Thoracic aorta (tissue), 2 donors: ENCODE measurements around the gene CRTC1. TPM values are rescaled to one million over a fixed set of nuclear protein-coding genes. Genes with fewer than 3 reads are reported as not detected.

Experiments
- ATAC-seq: fragments of 150-250 bp; one replicate; pipeline ENCODE4 v1.8.0; 2017; ENCODE audit warnings: low read depth; ENCODE audit not compliant: insufficient number of reproducible peaks, low FRiP score
- DNase-seq: peaks from one replicate; pipeline ENCODE4 v3.0.0-alpha.2; 2020; ENCODE audit warnings: low spot score
- H3K27ac ChIP-seq, 2 donors: fragments of 200-600 bp; sonication (generic); 1 replicate in 1 of 2; 2 replicates in 1 of 2; pipeline ENCODE4 v1.5.1; 2016; ENCODE audit warnings: mild to moderate bottlenecking in 2 of 2, moderate library complexity in 2 of 2
- H3K27me3 ChIP-seq: fragments of 200-600 bp; sonication (generic); replicated peaks from 2 replicates; pipeline ENCODE4 v1.6.0; 2016; ENCODE audit warnings: mild to moderate bottlenecking; ENCODE audit not compliant: insufficient read depth
- H3K36me3 ChIP-seq: fragments of 200-600 bp; sonication (generic); one replicate; pipeline ENCODE4 v1.5.1; 2016
- H3K4me1 ChIP-seq, 2 donors: fragments of 200-600 bp; sonication (generic); 1 replicate in 1 of 2; 2 replicates in 1 of 2; pipeline versions ENCODE4 v1.5.1 to v1.6.0; 2016; ENCODE audit warnings: low read depth in 2 of 2, mild to moderate bottlenecking in 1 of 2; ENCODE audit not compliant: control insufficient read depth in 1 of 2
- H3K4me3 ChIP-seq: fragments of 200-600 bp; sonication (generic); 2 replicates; pipeline ENCODE4 v1.5.1; 2016; ENCODE audit warnings: mild to moderate bottlenecking
- H3K9me3 ChIP-seq: fragments of 200-600 bp; sonication (generic); 2 replicates; pipeline ENCODE4 v1.5.1; 2016
- total RNA-seq, 2 donors: library from RNA; depleted of rRNA; stranded (reverse); fragments of >200 nt; gene quantifications; one replicate each; pipeline versions ENCODE4 v1.1.0 to v1.2.3, GENCODE V29; 2016
- TF ChIP-seq, protein P1 (sequence below): fragments of 200-600 bp; sonication (generic); IDR thresholded peaks from one replicate; pipeline ENCODE4 v1.5.1; 2019; ENCODE audit warnings: antibody characterized with exemption

The CRTC1 gene
- total RNA-seq, 2 donors from 2014 or later, result 8.7 to 11.2 TPM

- Histone ChIP-seq H3K4me1 (peaks cover 8 to 13% of the 10 kb centered on the region in 2 donors), H3K27me3 (no peaks in the 10 kb centered on the region), H3K4me3 (peak within 1 kb of the TSS; percentile 95), H3K9me3 (no peaks in the 10 kb centered on the region), H3K36me3 (no peaks in the 10 kb centered on the region), H3K27ac (peak within 1 kb of the TSS; percentile 81 to 90)
- TF ChIP-seq, protein P1, sequence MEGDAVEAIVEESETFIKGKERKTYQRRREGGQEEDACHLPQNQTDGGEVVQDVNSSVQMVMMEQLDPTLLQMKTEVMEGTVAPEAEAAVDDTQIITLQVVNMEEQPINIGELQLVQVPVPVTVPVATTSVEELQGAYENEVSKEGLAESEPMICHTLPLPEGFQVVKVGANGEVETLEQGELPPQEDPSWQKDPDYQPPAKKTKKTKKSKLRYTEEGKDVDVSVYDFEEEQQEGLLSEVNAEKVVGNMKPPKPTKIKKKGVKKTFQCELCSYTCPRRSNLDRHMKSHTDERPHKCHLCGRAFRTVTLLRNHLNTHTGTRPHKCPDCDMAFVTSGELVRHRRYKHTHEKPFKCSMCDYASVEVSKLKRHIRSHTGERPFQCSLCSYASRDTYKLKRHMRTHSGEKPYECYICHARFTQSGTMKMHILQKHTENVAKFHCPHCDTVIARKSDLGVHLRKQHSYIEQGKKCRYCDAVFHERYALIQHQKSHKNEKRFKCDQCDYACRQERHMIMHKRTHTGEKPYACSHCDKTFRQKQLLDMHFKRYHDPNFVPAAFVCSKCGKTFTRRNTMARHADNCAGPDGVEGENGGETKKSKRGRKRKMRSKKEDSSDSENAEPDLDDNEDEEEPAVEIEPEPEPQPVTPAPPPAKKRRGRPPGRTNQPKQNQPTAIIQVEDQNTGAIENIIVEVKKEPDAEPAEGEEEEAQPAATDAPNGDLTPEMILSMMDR, result no peak
- no peak for ATAC-seq
- DNase-seq, result no peak
Measured at GRCh38 chr19:18636969-18637629, 46.4 kb upstream of the CRTC1 start, which contains the start of gene KLHL26. TSS of gene KLHL26 (plus strand) at chr19:18637028. CDS start at chr19:18637055, 27 bp downstream.

GRCh38 chr19:18637673-18638630 lies 45.5 kb upstream of the CRTC1 start:
- peak overlapping the region; percentile 95 for H3K4me3 ChIP-seq
- DNase-seq (no peak), ATAC-seq (no peak)
- H3K27ac ChIP-seq, result peak overlapping the region; percentile 81 to 90
- H3K36me3 ChIP-seq, result no peaks in the 10 kb centered on the region
- TF ChIP-seq, protein P1, result no peak
- no peaks in the 10 kb centered on the region for H3K27me3 ChIP-seq
- H3K9me3 ChIP-seq, result no peaks in the 10 kb centered on the region
- peaks cover 8 to 13% of the 10 kb centered on the region in 2 donors for H3K4me1 ChIP-seq

- H3K27me3 ChIP-seq, result no peaks in the 10 kb centered on the region
- TF ChIP-seq, protein P1, result no peak
- no peaks in the 10 kb centered on the region for H3K9me3 ChIP-seq
- no peaks in the 10 kb centered on the region for H3K36me3 ChIP-seq
- H3K4me1 ChIP-seq, result peaks cover 15 to 22% of the 10 kb centered on the region in 2 donors
- ATAC-seq (no peak), DNase-seq (no peak)
- H3K4me3 ChIP-seq, result no peak overlapping the region
- no peak overlapping the region for H3K27ac ChIP-seq
Measured at GRCh38 chr19:18639706-18640243, 43.7 kb upstream of the CRTC1 start.

DNA sequence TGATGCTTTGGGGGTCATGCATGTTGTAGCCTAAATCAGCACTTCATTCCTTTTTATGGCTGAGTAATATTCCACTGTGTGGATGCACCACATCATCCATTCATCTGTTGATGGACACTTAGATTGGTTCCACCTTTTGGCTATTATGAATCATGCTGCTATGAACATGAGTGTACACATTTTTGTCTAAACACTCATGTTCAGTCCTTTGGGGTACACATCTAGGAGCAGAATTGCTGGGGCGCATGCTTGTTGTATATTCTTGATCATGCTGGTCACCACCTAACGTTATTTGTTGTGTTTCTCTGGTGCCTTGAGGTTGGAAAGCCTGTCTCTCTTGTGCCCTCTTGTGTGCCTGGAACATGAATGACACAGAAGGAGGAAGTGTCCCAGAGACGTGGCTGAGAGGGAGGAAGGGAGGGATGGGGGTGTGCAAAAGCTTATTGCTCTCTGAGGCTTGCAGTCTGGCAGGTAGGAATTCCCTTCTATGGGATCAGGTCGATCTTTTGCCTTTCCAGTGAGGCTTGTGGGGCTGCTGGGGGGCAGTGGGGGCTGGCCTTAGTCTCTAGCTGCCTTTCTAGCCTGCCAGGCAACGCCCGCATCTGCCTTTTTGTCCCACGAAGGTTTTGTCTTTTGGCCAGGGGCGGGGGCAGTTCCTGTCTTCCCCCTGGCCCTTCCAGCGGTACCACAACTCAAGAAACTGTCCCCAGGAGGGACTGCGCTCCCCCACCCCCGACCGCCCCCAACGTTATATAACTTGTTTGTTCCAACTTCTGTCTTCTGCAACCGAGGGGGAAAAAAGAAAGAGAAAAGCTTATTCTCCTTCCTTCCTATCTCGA lies 39.1 kb upstream of the CRTC1 start:
- no peaks in the 10 kb centered on the region for H3K9me3 ChIP-seq
- no peak for ATAC-seq
- H3K27me3 ChIP-seq, result no peaks in the 10 kb centered on the region
- H3K4me3 ChIP-seq, result peak overlapping the region; percentile 59
- peaks cover 24 to 41% of the 10 kb centered on the region in 2 donors for H3K4me1 ChIP-seq
- TF ChIP-seq, protein P1, result no peak
- DNase-seq, result no peak
- H3K27ac ChIP-seq, result peak overlapping the region; percentile 80 to 87
- no peaks in the 10 kb centered on the region for H3K36me3 ChIP-seq
